Neural cell (in vitro differentiated cells): Measurements from ENCODE around the gene SH2D1A. TPM values are rescaled to one million over a fixed set of nuclear protein-coding genes. Genes with fewer than 3 reads are reported as not detected.

Experiments
- H2AFZ ChIP-seq: fragments of 200-600, 300-800 bp; sonication (generic), shearing (Covaris generic); 2 replicates; pipeline ENCODE4 v1.6.0; 2014; ENCODE audit warnings: low read depth, mild to moderate bottlenecking, antibody characterized with exemption, low read length, moderate library complexity
- H3F3A ChIP-seq: fragments of 200-600 bp; shearing (Covaris generic); 2 replicates; pipeline ENCODE4 v1.6.1; 2016; ENCODE audit warnings: mild to moderate bottlenecking, moderate library complexity, mixed read lengths, antibody characterized with exemption, low read length; ENCODE audit not compliant: insufficient read depth, poor library complexity, severe bottlenecking
- H3K27ac ChIP-seq: fragments of 200-600, 300-800 bp; sonication (generic), shearing (Covaris generic); 2 replicates; pipeline ENCODE4 v1.5.1; 2014; ENCODE audit warnings: mild to moderate bottlenecking, low read length, moderate library complexity
- H3K27me3 ChIP-seq: fragments of 300-800, 200-600 bp; sonication (generic), shearing (Covaris generic); 2 replicates; pipeline ENCODE4 v1.6.0; 2014; ENCODE audit warnings: mild to moderate bottlenecking, low read depth, low read length, moderate library complexity; ENCODE audit not compliant: insufficient read depth
- H3K36me3 ChIP-seq: fragments of 300-800, 200-600 bp; sonication (generic), shearing (Covaris generic); 2 replicates; pipeline ENCODE4 v1.5.1; 2014; ENCODE audit warnings: mild to moderate bottlenecking, antibody characterized with exemption, low read length, moderate library complexity; ENCODE audit not compliant: insufficient read depth
- H3K4me2 ChIP-seq: fragments of 300-800, 200-600 bp; sonication (generic), shearing (Covaris generic); 2 replicates; pipeline ENCODE4 v1.6.0; 2014; ENCODE audit warnings: mild to moderate bottlenecking, low read length
- H3K4me3 ChIP-seq: fragments of 300-800, 200-600 bp; sonication (generic), shearing (Covaris generic); 2 replicates; pipeline ENCODE4 v1.5.1; 2014; ENCODE audit warnings: mild to moderate bottlenecking, low read length, moderate library complexity
- H3K79me2 ChIP-seq: fragments of 200-600 bp; shearing (Covaris generic); replicated peaks from 2 replicates; pipeline ENCODE4 v1.6.0; 2014; ENCODE audit warnings: mild to moderate bottlenecking, low read length, moderate library complexity; ENCODE audit not compliant: insufficient read depth
- H3K9ac ChIP-seq: fragments of 300-800, 200-600 bp; sonication (generic), shearing (Covaris generic); 2 replicates; pipeline ENCODE4 v1.6.1; 2016; ENCODE audit warnings: mild to moderate bottlenecking, low read length, mixed read lengths
- H3K9me2 ChIP-seq: fragments of 200-600 bp; shearing (Covaris generic); 2 replicates; pipeline ENCODE4 v1.6.1; 2016; ENCODE audit warnings: mild to moderate bottlenecking, low read length, mixed read lengths; ENCODE audit not compliant: insufficient read depth
- H3K9me3 ChIP-seq: fragments of 200-600, 300-800 bp; sonication (generic), shearing (Covaris generic); 2 replicates; pipeline ENCODE4 v1.6.1; 2016; ENCODE audit warnings: mild to moderate bottlenecking, mixed run types, low read length, moderate library complexity, mixed read lengths
- H4K20me1 ChIP-seq: fragments of 200-600 bp; shearing (Covaris generic); 2 replicates; pipeline ENCODE4 v1.6.1; 2016; ENCODE audit warnings: mild to moderate bottlenecking, mixed run types; ENCODE audit not compliant: insufficient read depth
- EP300 ChIP-seq: fragments of 450-650 bp; conservative IDR thresholded peaks from 2 replicates; pipeline ENCODE4 v1.6.1; 2014; ENCODE audit warnings: antibody characterized with exemption, mild to moderate bottlenecking, moderate library complexity; ENCODE audit not compliant: poor library complexity, severe bottlenecking
- EZH2 ChIP-seq: fragments of 200-600, 300-800 bp; shearing (Covaris generic), sonication (generic); IDR thresholded peaks from 2 replicates; pipeline ENCODE4 v1.6.1; 2014; ENCODE audit warnings: antibody characterized with exemption, low read length, borderline replicate concordance, mild to moderate bottlenecking; ENCODE audit not compliant: insufficient read depth, poor library complexity, severe bottlenecking
- MXI1 ChIP-seq: fragments of 450-650 bp; conservative IDR thresholded peaks from 2 replicates; pipeline ENCODE4 v1.6.1; 2014; ENCODE audit warnings: antibody characterized with exemption, mild to moderate bottlenecking; ENCODE audit not compliant: poor library complexity, severe bottlenecking
- POLR2AphosphoS5 ChIP-seq: IDR thresholded peaks from 2 replicates; pipeline ENCODE4 v1.6.1; 2012
- RAD21 ChIP-seq: fragments of 450-650 bp; conservative IDR thresholded peaks from 2 replicates; pipeline ENCODE4 v1.6.1; 2014; ENCODE audit warnings: antibody characterized with exemption, mild to moderate bottlenecking, moderate library complexity
- REST ChIP-seq: IDR thresholded peaks from 2 replicates; pipeline ENCODE4 v1.6.1; 2012; ENCODE audit warnings: borderline replicate concordance
- SMC3 ChIP-seq: fragments of 450-650 bp; conservative IDR thresholded peaks from 2 replicates; pipeline ENCODE4 v1.6.1; 2014; ENCODE audit warnings: antibody characterized with exemption, mild to moderate bottlenecking, moderate library complexity; ENCODE audit not compliant: poor library complexity
- TAF1 ChIP-seq: IDR thresholded peaks from 2 replicates; pipeline ENCODE4 v1.6.1; 2012; ENCODE audit warnings: low read depth
- polyA plus RNA-seq: library from polyadenylated mRNA; depleted of rRNA; stranded (reverse); fragments of >200 nt; gene quantifications from 2 replicates; pipeline ENCODE4 v1.2.3, GENCODE V29; 2014
- TF ChIP-seq, protein P1 (sequence below): fragments of 450-650 bp; IDR thresholded peaks from 2 replicates; pipeline ENCODE4 v1.5.1; 2014; ENCODE audit warnings: antibody characterized with exemption, mild to moderate bottlenecking, moderate library complexity; ENCODE audit not compliant: poor library complexity, severe bottlenecking

The SH2D1A gene
- polyA plus RNA-seq, 1 donor from 2014 or later: not detected

DNA sequence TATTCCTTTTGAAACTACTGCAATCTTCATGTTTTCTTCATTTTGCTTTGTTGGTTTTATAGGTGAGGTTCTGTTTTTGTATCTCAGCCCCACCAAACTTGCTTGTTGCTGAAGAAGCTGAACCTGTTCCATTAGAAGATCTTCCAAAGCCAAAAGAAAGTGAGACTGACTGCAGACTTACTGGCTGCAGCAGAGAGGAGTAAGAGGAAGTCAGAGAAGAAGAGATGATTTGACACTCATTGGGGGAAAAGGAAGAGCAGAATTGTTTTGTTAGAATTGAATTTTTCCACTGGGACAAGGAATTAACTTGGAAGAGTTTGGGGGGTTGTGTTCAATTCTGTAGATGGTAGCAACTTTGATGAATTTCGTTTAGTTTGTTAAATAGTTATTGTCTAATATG, 10.8 kb upstream of the SH2D1A start:
- Histone ChIP-seq H3K9me3 (no peaks in the 10 kb centered on the region), H3K4me3 (no peak overlapping the region), H3F3A (no peaks in the 10 kb centered on the region), H4K20me1 (no peaks in the 10 kb centered on the region), H3K9me2 (no peaks in the 10 kb centered on the region), H3K36me3 (no peaks in the 10 kb centered on the region), H3K27ac (no peak overlapping the region), H3K79me2 (no peaks in the 10 kb centered on the region), H3K9ac (no peak overlapping the region), H3K27me3 (no peaks in the 10 kb centered on the region), H3K4me2 (no peak overlapping the region), H2AFZ (no peak overlapping the region)
- no peak for TF ChIP-seq MXI1
- no peak for TF ChIP-seq RAD21
- TF ChIP-seq REST: no peak
- TF ChIP-seq EP300: no peak
- TF ChIP-seq, protein P1, sequence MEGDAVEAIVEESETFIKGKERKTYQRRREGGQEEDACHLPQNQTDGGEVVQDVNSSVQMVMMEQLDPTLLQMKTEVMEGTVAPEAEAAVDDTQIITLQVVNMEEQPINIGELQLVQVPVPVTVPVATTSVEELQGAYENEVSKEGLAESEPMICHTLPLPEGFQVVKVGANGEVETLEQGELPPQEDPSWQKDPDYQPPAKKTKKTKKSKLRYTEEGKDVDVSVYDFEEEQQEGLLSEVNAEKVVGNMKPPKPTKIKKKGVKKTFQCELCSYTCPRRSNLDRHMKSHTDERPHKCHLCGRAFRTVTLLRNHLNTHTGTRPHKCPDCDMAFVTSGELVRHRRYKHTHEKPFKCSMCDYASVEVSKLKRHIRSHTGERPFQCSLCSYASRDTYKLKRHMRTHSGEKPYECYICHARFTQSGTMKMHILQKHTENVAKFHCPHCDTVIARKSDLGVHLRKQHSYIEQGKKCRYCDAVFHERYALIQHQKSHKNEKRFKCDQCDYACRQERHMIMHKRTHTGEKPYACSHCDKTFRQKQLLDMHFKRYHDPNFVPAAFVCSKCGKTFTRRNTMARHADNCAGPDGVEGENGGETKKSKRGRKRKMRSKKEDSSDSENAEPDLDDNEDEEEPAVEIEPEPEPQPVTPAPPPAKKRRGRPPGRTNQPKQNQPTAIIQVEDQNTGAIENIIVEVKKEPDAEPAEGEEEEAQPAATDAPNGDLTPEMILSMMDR: no peak
- TF ChIP-seq SMC3: no peak
- TF ChIP-seq EZH2: no peak
- TF ChIP-seq TAF1: no peak
- TF ChIP-seq POLR2AphosphoS5: no peak

- Histone ChIP-seq H3K79me2 (no peaks in the 10 kb centered on the region), H3K9ac (no peak overlapping the region)
- TF ChIP-seq REST (no peak), POLR2AphosphoS5 (no peak), RAD21 (no peak), EZH2 (no peak), EP300 (no peak), SMC3 (no peak), TAF1 (no peak), MXI1 (no peak)
- TF ChIP-seq, protein P1: no peak
Observed at GRCh38 chrX:124337916-124338315, 8.4 kb upstream of the SH2D1A start.

More at GRCh38 chrX:124337916-124338315, 8.4 kb upstream of the SH2D1A start:
- H3K27me3 ChIP-seq: no peaks in the 10 kb centered on the region
- no peak overlapping the region for H3K27ac ChIP-seq
- H4K20me1 ChIP-seq: no peaks in the 10 kb centered on the region
- H3K9me2 ChIP-seq: no peaks in the 10 kb centered on the region
- no peak overlapping the region for H2AFZ ChIP-seq
- no peaks in the 10 kb centered on the region for H3K36me3 ChIP-seq
- H3K4me3 ChIP-seq: no peak overlapping the region
- H3K4me2 ChIP-seq: no peak overlapping the region
- H3F3A ChIP-seq: no peaks in the 10 kb centered on the region
- H3K9me3 ChIP-seq: no peaks in the 10 kb centered on the region
